Glomerular visceral epithelial cell (primary cell): Measurements from ENCODE around the gene CCDC144A.
A peak's percentile ranks its signal among the peaks of the same experiment; 100 is the strongest.
"Not testable (repeated sequence)": the region's sequence is repeated elsewhere in the genome, so short reads cannot be mapped to it uniquely, and the experiment has no call there.

Source experiments
- DNase-seq: peaks from one replicate; pipeline ENCODE4 v3.0.0-alpha.2; 2016; ENCODE audit errors: extremely low spot score

CCDC144A gene

GRCh38 chr17:16689731-16690281, at the start of gene CCDC144A:
Gene CCDC144A, plus strand, starts transcription at chr17:16690241. Its CDS starts 160 bp downstream, at chr17:16690401.
- not testable (repeated sequence) for DNase-seq

- DNase-seq, result no peak
Measured at GRCh38 chr17:16649585-16649984, 40.5 kb upstream of the CCDC144A start.

- no peak for DNase-seq
Measured at GRCh38 chr17:16652252-16652651, 37.8 kb upstream of the CCDC144A start.

- peak; percentile 6 for DNase-seq
Measured at GRCh38 chr17:16652847-16653366, 37.1 kb upstream of the CCDC144A start.

- peak; percentile 95 for DNase-seq
Measured at GRCh38 chr17:16653367-16654041, 36.5 kb upstream of the CCDC144A start, which contains the start of gene ZNF624. Gene ZNF624, minus strand, starts transcription at chr17:16653850.

- DNase-seq, result no peak
Measured at GRCh38 chr17:16661217-16661616, 28.8 kb upstream of the CCDC144A start.

GRCh38 chr17:16662936-16663335, 27.1 kb upstream of the CCDC144A start:
- no peak for DNase-seq

- not testable (repeated sequence) for DNase-seq
Measured at GRCh38 chr17:16666553-16666906, 23.5 kb upstream of the CCDC144A start.

GRCh38 chr17:16666907-16667636, 23.0 kb upstream of the CCDC144A start:
- not testable (repeated sequence) for DNase-seq

- DNase-seq, result no peak
Measured at GRCh38 chr17:16676676-16677268, 13.3 kb upstream of the CCDC144A start.

- not testable (repeated sequence) for DNase-seq
Measured at GRCh38 chr17:16683290-16684138, 6.5 kb upstream of the CCDC144A start.

- not testable (repeated sequence) for DNase-seq
Measured at GRCh38 chr17:16686019-16686418, 4.0 kb upstream of the CCDC144A start.

GRCh38 chr17:16687151-16687550, 2.9 kb upstream of the CCDC144A start:
- DNase-seq, result not testable (repeated sequence)

GRCh38 chr17:16690447-16690846, 406 bp downstream of the CCDC144A start:
- DNase-seq, result not testable (repeated sequence)

GRCh38 chr17:16697603-16698002, 7.6 kb downstream of the CCDC144A start:
- DNase-seq, result not testable (repeated sequence)

GRCh38 chr17:16745492-16746203, 55.6 kb downstream of the CCDC144A start:
- peak; percentile 0 for DNase-seq

GRCh38 chr17:16746571-16746970, 56.5 kb downstream of the CCDC144A start:
- not testable (repeated sequence) for DNase-seq

- DNase-seq, result not testable (repeated sequence)
Measured at GRCh38 chr17:16750515-16750914, 60.5 kb downstream of the CCDC144A start.

- peak; percentile 0 for DNase-seq
Measured at GRCh38 chr17:16751224-16751923, 61.3 kb downstream of the CCDC144A start.

GRCh38 chr17:16751924-16752287, 61.9 kb downstream of the CCDC144A start:
- not testable (repeated sequence) for DNase-seq
